ENCODE results near the gene ZC3H13. TPM values are rescaled to one million over a fixed set of nuclear protein-coding genes. Genes with fewer than 3 reads are reported as not detected.

Gene ZC3H13
- total RNA-seq, 6 experiments from 2014 or later = 31.8 to 40.1 (median 35.6) TPM

DNA sequence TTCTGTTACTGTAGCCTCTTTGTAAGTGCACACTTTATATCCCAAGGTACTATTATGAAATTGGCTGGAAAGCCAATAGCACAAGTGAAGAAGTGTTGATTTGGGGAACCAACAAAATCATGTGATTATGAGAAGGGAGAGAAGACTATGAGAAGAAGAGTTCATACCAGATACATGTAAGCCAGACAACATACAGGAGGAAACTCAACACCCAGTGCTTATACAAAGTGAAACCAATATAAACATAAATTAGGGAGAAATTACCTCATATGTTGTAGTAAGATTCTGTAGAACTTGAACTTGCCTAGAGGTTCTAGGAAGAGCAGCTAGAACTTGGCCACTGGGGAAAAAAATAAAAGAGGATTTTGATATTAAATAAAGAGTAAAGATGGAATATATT is 34.9 kb upstream of the ZC3H13 start:
- Mint-ChIP-seq H3K36me3 (ENCODE audit: low read depth) (no peaks in the 10 kb centered on the region), H3K27ac (no peak overlapping the region), H3K4me1 (ENCODE audit: low read depth) (no peaks in the 10 kb centered on the region), H3K9me3 (no peaks in the 10 kb centered on the region), H3K27me3 (ENCODE audit: insufficient read depth) (no peaks in the 10 kb centered on the region; the same call in none of the 2 replicates), H3K4me3 (no peak overlapping the region)
- TF ChIP-seq, protein P1, sequence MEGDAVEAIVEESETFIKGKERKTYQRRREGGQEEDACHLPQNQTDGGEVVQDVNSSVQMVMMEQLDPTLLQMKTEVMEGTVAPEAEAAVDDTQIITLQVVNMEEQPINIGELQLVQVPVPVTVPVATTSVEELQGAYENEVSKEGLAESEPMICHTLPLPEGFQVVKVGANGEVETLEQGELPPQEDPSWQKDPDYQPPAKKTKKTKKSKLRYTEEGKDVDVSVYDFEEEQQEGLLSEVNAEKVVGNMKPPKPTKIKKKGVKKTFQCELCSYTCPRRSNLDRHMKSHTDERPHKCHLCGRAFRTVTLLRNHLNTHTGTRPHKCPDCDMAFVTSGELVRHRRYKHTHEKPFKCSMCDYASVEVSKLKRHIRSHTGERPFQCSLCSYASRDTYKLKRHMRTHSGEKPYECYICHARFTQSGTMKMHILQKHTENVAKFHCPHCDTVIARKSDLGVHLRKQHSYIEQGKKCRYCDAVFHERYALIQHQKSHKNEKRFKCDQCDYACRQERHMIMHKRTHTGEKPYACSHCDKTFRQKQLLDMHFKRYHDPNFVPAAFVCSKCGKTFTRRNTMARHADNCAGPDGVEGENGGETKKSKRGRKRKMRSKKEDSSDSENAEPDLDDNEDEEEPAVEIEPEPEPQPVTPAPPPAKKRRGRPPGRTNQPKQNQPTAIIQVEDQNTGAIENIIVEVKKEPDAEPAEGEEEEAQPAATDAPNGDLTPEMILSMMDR (IDR thresholded peaks at IDR 0.05) = no peak
- DNase-seq = no peak

DNA sequence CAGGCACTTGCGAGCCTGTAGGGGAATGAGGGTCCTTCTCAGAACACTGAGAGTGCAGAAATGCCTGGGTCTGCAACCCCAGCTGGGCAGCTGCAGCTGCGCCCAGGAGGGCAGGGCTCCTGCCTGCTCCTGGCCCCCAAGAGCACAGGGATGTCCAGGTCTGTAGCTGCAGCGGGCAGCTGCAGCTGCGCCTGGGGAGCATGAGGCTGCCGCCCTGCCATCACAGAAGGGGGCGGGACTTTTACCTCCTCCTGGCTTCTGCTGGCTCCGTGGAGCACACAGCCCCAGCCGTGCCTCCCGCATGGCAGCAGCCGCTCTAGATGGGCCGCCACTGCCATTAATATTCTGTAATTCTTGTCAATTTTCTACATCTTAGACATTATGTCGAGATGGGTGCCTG is 34.4 kb upstream of the ZC3H13 start:
- TF ChIP-seq, protein P1 (IDR thresholded peaks at IDR 0.05) = no peak
- Mint-ChIP-seq H3K27ac (no peak overlapping the region), H3K9me3 (no peaks in the 10 kb centered on the region), H3K4me1 (ENCODE audit: low read depth) (no peaks in the 10 kb centered on the region), H3K36me3 (ENCODE audit: low read depth) (no peaks in the 10 kb centered on the region), H3K4me3 (no peak overlapping the region), H3K27me3 (ENCODE audit: insufficient read depth) (no peaks in the 10 kb centered on the region; the same call in none of the 2 replicates)
- DNase-seq = no peak

DNA sequence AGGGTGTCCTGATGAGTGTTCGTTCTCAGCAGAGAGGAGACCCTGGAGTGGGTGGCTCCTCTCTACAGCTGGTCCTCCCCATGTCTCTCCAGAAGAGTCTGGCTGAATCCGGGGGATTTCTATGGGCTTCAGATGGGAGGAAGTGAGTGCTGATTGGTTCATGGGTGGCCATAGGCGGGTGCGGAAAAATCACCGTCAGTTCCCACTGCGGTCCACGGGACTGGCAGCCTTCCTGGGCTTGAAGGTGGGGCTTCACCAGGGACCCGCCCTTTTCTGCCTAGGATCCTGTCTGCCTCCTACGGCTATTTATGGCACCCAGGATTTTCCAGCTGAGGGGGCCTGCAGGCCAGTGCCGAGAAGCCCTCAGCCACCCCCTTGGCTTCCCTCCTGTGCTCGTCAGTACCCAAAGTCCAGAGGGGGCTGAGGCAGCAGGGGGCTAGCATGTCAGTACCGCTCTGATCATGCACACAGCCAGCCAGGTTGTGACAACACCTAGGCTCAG is 33.9 kb upstream of the ZC3H13 start:
- DNase-seq = no peak
- Mint-ChIP-seq H3K4me3 (no peak overlapping the region), H3K4me1 (ENCODE audit: low read depth) (no peaks in the 10 kb centered on the region), H3K27me3 (ENCODE audit: insufficient read depth) (no peaks in the 10 kb centered on the region; the same call in none of the 2 replicates), H3K27ac (no peak overlapping the region), H3K36me3 (ENCODE audit: low read depth) (no peaks in the 10 kb centered on the region), H3K9me3 (no peaks in the 10 kb centered on the region)
- TF ChIP-seq, protein P1 (IDR thresholded peaks at IDR 0.05) = no peak

DNA sequence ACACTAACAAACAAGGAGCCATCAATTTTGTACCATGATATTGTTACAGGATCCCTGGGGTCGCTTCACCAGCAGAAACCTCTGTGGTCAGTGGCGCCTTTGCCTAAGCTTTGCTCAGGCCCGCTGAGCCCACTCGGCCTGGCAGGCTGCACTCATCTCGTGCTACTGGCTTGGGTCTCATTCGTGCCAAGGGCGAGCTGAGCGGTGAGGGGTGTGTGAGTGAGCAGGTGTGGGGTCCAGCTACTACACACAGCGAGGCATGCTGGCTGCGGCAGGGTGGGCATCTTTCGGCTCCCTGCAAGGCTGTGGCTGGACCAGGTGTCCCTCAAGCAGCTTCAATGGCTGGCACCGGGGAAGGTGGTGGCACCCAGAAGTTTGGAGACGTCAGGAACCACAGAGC is 33.2 kb upstream of the ZC3H13 start:
- Mint-ChIP-seq H3K9me3 (no peaks in the 10 kb centered on the region), H3K4me3 (no peak overlapping the region), H3K27me3 (ENCODE audit: insufficient read depth) (no peaks in the 10 kb centered on the region; the same call in none of the 2 replicates), H3K4me1 (ENCODE audit: low read depth) (no peaks in the 10 kb centered on the region), H3K27ac (no peak overlapping the region), H3K36me3 (ENCODE audit: low read depth) (no peaks in the 10 kb centered on the region)
- TF ChIP-seq, protein P1 (IDR thresholded peaks at IDR 0.05) = no peak
- no peak for DNase-seq

DNA sequence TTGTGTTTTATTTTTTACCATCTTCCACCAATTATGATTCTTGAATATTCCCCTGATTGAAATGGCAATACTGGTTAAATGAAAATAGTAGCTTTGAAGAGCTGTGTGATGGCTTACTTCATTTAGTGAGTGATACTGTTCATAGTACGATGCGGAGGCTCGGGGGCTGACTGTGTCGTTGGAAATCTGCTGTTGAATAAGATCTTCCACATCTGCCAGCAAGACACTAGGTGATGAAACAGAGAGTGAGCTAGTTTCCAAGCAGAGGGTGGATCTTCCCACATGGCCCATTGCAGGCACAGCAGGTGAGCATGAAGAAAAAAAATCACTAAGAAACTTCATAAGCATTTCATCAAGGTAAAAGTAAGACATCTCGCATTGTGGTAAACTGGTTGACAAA is 29.8 kb upstream of the ZC3H13 start:
- no peak for DNase-seq
- Mint-ChIP-seq H3K4me3 (no peak overlapping the region), H3K9me3 (no peaks in the 10 kb centered on the region), H3K27me3 (ENCODE audit: insufficient read depth) (peaks cover 8% of the 10 kb centered on the region), H3K27ac (no peak overlapping the region), H3K4me1 (ENCODE audit: low read depth) (no peaks in the 10 kb centered on the region), H3K36me3 (ENCODE audit: low read depth) (no peaks in the 10 kb centered on the region)
- TF ChIP-seq, protein P1 (IDR thresholded peaks at IDR 0.05) = no peak

DNA sequence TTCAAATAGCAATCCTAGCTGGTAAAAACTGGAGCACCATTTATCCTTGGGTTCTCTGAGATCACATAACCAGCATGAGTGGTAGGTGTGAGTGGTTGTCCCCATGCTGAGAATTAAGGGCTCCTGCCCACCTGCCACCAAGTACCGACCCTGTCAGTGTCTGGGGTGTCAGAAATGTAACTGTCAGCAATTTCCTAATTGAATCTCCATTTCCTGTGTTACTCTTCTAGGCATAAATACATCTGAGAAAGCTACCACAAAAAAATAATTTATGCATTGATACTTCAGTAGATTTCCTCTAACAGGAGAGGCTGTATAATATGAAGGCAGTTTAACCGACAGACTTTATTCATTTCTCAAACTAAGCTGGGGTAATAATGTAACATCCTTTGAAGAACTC is 27.2 kb upstream of the ZC3H13 start:
- Mint-ChIP-seq H3K27ac (no peak overlapping the region), H3K4me3 (no peak overlapping the region), H3K36me3 (ENCODE audit: low read depth) (no peaks in the 10 kb centered on the region), H3K4me1 (ENCODE audit: low read depth) (no peaks in the 10 kb centered on the region), H3K27me3 (ENCODE audit: insufficient read depth) (peaks cover 8% of the 10 kb centered on the region), H3K9me3 (no peaks in the 10 kb centered on the region)
- TF ChIP-seq, protein P1 (IDR thresholded peaks at IDR 0.05) = no peak
- DNase-seq = no peak

Data from HFFc6 (cell line).